WTC11 (cell line): ENCODE results near the gene DLL1.

Experiments
- CBFB ChIP-seq: sonication (generic); formaldehyde crosslinking; IDR thresholded peaks from 2 replicates; pipeline ENCODE4 v1.8.1; 2022; ENCODE audit warnings: mild to moderate bottlenecking, low read depth, missing genetic modification reagents
- CTCF ChIP-seq: fragments of 200-600 bp; IDR thresholded peaks from 2 replicates; pipeline ENCODE4 v1.8.0; 2022; ENCODE audit warnings: antibody characterized with exemption
- NFE2L1 ChIP-seq: sonication (generic); formaldehyde crosslinking; IDR thresholded peaks from 2 replicates; pipeline ENCODE4 v1.8.1; 2023; ENCODE audit warnings: missing genetic modification reagents
- SP1 ChIP-seq: sonication (generic); formaldehyde crosslinking; conservative IDR thresholded peaks from 2 replicates; pipeline ENCODE4 v1.8.1; 2022; ENCODE audit warnings: missing genetic modification reagents
- TCF7 ChIP-seq: sonication (generic); formaldehyde crosslinking; IDR thresholded peaks from 2 replicates; pipeline ENCODE4 v1.8.0; 2022; ENCODE audit warnings: mild to moderate bottlenecking, low read depth, missing genetic modification reagents, moderate library complexity
- TEAD4 ChIP-seq: sonication (generic); formaldehyde crosslinking; IDR thresholded peaks from 2 replicates; pipeline ENCODE4 v1.8.0; 2022; ENCODE audit warnings: mild to moderate bottlenecking, missing genetic modification reagents
- ZBTB43 ChIP-seq: sonication (generic); formaldehyde crosslinking; IDR thresholded peaks from 2 replicates; pipeline ENCODE4 v1.8.1; 2023; ENCODE audit warnings: mild to moderate bottlenecking, missing genetic modification reagents
- ZNF121 ChIP-seq: sonication (generic); formaldehyde crosslinking; IDR thresholded peaks from 2 replicates; pipeline ENCODE4 v1.8.0; 2023; ENCODE audit warnings: missing genetic modification reagents
- TF ChIP-seq, protein P1 (sequence below): sonication (generic); formaldehyde crosslinking; IDR thresholded peaks from 2 replicates; pipeline ENCODE4 v1.8.0; 2022; ENCODE audit warnings: mild to moderate bottlenecking, missing genetic modification reagents
- TF ChIP-seq, protein P2 (sequence below): sonication (generic); formaldehyde crosslinking; IDR thresholded peaks from 2 replicates; pipeline ENCODE4 v1.8.0; 2023; ENCODE audit warnings: mild to moderate bottlenecking, missing genetic modification reagents
- TF ChIP-seq, protein P3 (sequence below): sonication (generic); formaldehyde crosslinking; IDR thresholded peaks from 2 replicates; pipeline ENCODE4 v1.8.1; 2022; ENCODE audit warnings: low read depth, mild to moderate bottlenecking, moderate library complexity, missing genetic modification reagents, borderline replicate concordance
- TF ChIP-seq, protein P4 (sequence below): sonication (generic); formaldehyde crosslinking; IDR thresholded peaks from 2 replicates; pipeline ENCODE4 v1.8.1; 2023; ENCODE audit warnings: mild to moderate bottlenecking, missing genetic modification reagents, moderate library complexity
- TF ChIP-seq, protein P5 (sequence below): sonication (generic); formaldehyde crosslinking; IDR thresholded peaks from 2 replicates; pipeline ENCODE4 v1.8.0; 2022; ENCODE audit warnings: mild to moderate bottlenecking, missing genetic modification reagents

DNA sequence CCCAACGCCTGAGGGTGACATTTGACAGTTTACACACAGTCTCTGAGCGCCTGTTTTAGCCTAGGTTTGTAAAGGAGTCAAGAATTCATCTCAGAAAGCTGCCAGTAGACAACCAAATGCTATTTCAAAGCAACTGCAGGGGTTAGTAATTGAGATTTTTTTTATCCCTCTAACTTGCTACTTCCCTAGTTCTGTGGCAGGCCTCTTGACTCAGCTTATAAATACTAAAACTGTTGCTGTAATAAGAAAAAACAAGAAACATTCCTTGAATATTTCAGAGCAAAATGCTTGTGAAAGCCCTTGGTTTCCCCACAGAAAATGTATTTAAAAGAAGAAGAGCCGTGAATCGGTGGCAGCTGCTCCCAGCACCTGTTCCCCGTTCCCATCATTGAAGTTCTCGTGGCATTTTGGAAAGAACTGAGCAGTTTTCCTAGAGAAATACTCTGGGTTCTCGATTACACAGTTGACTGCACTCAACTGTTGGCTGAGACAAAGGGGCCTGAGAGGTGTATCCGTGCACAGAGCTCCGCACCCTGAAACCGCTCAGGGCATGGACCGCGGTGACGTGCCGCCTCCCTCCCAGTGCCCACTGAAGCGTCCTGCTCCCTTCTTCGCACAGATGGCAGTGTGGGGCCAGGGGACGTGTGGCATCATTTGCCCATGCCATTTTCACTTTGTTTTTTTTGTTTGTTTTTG lies 20.9 kb downstream of the DLL1 start:
- TF ChIP-seq CTCF (no peak), TEAD4 (no peak), ZBTB43 (no peak), ZNF121 (no peak), NFE2L1 (no peak), SP1 (CRISPR knock-in tag) (no peak), CBFB (CRISPR knock-in tag) (no peak), TCF7 (CRISPR knock-in tag) (no peak)
- TF ChIP-seq, protein P1, sequence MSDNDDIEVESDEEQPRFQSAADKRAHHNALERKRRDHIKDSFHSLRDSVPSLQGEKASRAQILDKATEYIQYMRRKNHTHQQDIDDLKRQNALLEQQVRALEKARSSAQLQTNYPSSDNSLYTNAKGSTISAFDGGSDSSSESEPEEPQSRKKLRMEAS (CRISPR knock-in tag), result no peak
- TF ChIP-seq, protein P2, sequence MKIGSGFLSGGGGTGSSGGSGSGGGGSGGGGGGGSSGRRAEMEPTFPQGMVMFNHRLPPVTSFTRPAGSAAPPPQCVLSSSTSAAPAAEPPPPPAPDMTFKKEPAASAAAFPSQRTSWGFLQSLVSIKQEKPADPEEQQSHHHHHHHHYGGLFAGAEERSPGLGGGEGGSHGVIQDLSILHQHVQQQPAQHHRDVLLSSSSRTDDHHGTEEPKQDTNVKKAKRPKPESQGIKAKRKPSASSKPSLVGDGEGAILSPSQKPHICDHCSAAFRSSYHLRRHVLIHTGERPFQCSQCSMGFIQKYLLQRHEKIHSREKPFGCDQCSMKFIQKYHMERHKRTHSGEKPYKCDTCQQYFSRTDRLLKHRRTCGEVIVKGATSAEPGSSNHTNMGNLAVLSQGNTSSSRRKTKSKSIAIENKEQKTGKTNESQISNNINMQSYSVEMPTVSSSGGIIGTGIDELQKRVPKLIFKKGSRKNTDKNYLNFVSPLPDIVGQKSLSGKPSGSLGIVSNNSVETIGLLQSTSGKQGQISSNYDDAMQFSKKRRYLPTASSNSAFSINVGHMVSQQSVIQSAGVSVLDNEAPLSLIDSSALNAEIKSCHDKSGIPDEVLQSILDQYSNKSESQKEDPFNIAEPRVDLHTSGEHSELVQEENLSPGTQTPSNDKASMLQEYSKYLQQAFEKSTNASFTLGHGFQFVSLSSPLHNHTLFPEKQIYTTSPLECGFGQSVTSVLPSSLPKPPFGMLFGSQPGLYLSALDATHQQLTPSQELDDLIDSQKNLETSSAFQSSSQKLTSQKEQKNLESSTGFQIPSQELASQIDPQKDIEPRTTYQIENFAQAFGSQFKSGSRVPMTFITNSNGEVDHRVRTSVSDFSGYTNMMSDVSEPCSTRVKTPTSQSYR (CRISPR knock-in tag), result no peak
- TF ChIP-seq, protein P3, sequence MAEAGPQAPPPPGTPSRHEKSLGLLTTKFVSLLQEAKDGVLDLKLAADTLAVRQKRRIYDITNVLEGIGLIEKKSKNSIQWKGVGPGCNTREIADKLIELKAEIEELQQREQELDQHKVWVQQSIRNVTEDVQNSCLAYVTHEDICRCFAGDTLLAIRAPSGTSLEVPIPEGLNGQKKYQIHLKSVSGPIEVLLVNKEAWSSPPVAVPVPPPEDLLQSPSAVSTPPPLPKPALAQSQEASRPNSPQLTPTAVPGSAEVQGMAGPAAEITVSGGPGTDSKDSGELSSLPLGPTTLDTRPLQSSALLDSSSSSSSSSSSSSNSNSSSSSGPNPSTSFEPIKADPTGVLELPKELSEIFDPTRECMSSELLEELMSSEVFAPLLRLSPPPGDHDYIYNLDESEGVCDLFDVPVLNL (CRISPR knock-in tag), result no peak
- TF ChIP-seq, protein P4, sequence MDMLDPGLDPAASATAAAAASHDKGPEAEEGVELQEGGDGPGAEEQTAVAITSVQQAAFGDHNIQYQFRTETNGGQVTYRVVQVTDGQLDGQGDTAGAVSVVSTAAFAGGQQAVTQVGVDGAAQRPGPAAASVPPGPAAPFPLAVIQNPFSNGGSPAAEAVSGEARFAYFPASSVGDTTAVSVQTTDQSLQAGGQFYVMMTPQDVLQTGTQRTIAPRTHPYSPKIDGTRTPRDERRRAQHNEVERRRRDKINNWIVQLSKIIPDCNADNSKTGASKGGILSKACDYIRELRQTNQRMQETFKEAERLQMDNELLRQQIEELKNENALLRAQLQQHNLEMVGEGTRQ (CRISPR knock-in tag), result no peak
- TF ChIP-seq, protein P5, sequence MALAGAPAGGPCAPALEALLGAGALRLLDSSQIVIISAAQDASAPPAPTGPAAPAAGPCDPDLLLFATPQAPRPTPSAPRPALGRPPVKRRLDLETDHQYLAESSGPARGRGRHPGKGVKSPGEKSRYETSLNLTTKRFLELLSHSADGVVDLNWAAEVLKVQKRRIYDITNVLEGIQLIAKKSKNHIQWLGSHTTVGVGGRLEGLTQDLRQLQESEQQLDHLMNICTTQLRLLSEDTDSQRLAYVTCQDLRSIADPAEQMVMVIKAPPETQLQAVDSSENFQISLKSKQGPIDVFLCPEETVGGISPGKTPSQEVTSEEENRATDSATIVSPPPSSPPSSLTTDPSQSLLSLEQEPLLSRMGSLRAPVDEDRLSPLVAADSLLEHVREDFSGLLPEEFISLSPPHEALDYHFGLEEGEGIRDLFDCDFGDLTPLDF, result no peak
